ENCODE data around the gene PRR4.

DNA sequence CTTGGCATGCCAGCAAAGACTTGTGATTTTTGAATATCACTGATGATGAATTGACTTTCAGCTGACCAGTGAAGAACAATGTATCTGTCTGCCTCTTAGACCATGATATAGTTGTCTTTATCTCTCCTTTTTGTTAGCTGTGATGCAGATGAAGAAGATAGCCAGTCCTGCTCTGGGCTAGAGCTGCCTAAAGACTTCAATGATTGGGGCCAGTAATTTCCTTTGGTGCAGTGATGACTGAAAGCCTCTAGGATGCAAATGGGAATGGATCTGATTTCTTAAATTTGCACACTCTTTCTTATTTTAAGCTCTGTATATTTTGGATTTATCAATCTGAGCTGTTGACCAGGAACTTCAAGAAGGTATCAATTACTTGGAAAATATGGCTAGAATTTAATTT lies 39.2 kb downstream of the PRR4 start, which contains the start of gene TAS2R9:
- TF ChIP-seq, protein P1, sequence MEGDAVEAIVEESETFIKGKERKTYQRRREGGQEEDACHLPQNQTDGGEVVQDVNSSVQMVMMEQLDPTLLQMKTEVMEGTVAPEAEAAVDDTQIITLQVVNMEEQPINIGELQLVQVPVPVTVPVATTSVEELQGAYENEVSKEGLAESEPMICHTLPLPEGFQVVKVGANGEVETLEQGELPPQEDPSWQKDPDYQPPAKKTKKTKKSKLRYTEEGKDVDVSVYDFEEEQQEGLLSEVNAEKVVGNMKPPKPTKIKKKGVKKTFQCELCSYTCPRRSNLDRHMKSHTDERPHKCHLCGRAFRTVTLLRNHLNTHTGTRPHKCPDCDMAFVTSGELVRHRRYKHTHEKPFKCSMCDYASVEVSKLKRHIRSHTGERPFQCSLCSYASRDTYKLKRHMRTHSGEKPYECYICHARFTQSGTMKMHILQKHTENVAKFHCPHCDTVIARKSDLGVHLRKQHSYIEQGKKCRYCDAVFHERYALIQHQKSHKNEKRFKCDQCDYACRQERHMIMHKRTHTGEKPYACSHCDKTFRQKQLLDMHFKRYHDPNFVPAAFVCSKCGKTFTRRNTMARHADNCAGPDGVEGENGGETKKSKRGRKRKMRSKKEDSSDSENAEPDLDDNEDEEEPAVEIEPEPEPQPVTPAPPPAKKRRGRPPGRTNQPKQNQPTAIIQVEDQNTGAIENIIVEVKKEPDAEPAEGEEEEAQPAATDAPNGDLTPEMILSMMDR (conservative IDR thresholded peaks at IDR 0.05): no peak
- no peak for TF ChIP-seq ZFX (IDR thresholded peaks at IDR 0.05)

Measured in C4-2B (cell line).